NCI-H460 (cell line): ENCODE results near the gene HBS1L. TPM values are rescaled to one million over a fixed set of nuclear protein-coding genes. Genes with fewer than 3 reads are reported as not detected.

Experiments
- DNase-seq: peaks from one replicate; pipeline ENCODE4 v3.0.0-alpha.2; 2016; ENCODE audit warnings: low read depth; ENCODE audit errors: extremely low read depth
- total RNA-seq: library from RNA; depleted of rRNA; stranded (reverse); fragments of >200 nt; shearing (Covaris generic); gene quantifications from 2 replicates; pipeline ENCODE4 v1.2.3, GENCODE V29; 2014

Gene HBS1L
- total RNA-seq, 1 experiment from 2014 or later: 85.5 TPM

DNA sequence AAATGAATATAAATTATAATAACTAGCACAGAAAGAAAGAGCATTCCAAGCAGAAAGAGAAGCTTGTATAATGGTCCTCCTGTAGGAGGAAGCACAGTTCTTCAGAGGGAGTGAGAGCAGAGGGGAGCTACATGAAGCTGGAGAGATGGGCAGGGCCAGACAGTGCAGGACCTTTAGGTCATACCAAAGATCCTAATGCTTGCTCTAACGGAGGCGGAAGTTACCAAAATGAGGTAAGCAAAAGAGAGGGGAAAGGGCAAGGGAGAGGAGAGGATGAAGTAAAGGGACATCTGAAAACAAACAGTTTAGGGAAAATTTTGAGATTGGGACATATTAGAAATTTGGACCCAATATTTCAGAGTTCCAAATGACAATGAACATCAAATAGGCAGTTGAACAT, 50.2 kb downstream of the HBS1L start:
- DNase-seq: no peak

DNA sequence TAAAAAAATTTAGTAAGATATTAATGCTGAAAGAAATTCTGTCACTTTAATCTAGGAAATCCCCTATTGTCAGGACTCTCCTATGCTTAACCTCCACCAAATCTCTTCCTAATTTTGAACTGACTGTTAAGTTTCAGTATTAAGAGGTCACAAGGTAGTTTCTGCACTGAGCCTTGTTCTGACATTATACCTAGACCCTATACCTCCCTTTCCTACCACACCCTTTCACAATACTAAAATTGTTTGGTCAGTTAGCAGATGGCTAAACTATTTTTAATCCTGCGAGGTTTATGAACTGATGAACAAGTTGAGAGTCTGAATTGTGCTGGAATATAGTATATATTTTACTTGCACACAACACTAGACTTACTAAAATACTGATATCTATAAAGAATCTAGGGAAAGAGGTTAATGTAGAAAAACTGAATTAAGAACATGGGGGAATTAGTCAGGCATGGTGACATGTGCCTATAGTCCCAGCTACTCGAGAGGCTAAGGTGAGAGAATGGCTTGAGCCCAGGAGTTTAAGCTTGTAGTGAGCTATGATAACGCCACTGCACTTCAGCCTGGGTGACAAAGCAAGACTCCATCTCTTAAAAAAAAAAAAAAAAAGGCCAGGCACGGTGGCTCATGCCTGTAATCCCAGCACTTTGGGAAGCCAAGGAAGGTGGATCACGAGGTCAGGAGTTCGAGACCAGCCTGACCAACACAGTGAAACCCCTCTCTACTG, 51.5 kb downstream of the HBS1L start:
- DNase-seq: no peak

DNA sequence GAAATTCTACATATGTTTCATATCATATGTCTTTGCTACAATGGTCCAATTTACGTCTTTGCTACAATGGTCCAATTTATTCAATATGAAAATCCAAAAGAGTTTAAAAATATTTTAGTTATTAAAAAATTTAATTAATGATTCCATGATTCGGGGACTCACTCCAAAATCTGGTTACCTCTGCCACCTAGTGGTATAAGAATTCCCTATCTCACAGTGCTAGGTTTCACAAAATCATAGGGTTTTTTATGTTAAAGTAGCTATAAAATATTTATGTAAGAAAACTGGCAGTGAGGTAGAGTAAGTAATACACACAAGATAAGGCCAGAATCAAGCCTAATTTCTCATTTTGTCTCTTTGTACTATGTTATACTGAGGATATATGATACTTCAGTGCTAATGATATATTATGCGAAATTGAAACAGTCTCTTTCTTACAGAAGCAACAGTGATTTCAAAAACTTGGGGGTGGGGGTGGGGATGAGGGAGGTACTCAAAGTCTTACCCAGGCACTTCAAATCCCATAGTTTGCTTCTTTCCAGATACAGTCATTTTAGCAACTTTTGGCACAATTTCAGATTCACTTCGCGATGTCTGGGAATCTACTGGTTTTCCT, 52.3 kb downstream of the HBS1L start:
- DNase-seq: peak; percentile 0

DNA sequence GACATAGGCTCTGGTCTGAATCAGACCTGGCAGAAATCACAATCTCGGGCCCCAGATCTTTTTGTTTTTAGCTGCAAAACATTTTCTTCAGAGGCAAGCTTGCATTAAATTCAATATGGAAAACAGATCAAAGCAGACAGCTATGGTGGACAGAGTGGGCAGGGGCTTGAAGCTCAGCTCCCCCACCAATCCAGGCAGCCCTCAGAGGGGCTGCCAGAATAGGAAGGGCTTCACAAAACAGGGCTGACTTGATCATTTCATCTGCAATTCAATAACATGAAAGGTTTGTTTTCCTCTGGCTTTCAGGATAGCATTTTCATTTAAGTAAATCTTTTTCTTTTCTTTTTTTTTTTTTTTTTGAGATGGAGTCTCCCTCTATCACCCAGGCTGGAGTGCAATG, 55.5 kb downstream of the HBS1L start:
- no peak for DNase-seq

DNA sequence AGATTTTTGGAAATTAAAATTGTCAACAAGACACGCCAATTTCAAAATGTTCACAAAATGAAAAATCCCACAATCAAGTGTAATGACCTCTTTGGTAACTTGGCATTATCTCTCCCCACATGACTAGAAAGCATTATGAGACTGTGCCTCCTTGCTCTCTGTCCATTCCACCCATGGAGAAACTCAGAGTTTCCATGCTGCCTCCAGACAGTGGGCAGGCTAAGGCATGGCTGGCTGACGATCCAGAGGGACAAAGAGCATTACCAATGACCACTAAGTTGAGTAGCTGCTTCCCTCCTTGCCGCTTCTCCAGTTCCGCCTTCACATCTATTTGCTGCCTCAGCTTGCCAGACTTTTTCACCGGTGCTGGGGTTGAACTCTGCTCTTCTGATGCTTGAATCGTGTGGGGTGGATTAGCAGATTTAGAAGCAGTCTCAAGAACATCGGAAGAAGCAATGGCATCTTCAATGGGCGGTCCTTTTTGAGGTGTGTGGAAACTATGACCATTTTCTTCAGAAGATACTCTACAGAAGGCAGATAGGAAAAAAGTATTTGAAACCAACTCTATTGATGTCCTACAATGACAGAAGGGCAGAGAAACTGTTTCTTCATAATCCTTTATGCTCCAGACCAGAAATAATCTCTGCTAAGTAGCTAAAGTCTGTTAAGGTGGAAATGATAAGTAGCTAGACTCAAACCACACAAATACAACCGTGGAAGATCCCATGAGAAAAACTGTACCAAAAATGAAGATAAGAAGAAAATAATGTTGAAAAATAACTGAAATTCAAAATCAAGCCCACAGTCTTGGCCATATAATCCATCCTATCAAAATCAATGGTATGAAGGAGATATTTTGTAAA, 57.3 kb downstream of the HBS1L start:
- no peak for DNase-seq

DNA sequence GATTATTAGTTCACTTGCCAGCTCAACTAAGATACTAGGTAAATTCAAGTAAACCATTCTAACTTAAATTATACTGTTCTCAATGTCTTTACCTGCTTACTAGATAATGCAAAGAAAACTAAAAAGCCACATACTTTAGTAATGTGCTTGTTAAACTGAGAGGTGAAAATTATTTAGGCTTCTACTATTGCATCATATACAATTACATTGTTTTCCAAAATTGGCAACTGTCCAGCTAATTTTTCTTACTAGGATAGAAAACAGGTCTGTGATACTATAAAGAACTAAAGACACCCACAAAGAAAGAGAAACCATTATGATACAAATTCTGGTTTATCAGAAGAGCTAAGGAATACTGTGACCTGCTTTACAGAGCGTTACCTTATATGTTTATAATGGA, 59.1 kb downstream of the HBS1L start:
- DNase-seq: no peak

DNA sequence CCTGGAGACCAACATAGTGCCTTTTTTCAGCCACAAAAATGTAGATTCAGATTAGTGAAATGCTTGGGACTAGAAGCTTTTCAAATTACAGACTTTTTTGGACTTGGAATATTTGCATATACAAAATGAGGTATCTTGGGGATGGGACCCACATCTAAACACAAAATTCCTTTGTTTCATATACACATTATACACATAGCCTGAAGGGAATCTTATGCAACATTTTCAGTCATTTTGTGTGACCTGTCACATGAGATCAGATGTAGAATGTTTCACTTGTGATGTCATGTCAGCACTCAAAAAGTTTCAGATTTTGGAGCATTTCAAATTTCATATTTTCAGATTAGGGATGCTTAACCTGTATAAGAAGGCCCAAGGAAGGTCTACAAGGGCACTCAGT, 60.2 kb downstream of the HBS1L start:
- DNase-seq: no peak

DNA sequence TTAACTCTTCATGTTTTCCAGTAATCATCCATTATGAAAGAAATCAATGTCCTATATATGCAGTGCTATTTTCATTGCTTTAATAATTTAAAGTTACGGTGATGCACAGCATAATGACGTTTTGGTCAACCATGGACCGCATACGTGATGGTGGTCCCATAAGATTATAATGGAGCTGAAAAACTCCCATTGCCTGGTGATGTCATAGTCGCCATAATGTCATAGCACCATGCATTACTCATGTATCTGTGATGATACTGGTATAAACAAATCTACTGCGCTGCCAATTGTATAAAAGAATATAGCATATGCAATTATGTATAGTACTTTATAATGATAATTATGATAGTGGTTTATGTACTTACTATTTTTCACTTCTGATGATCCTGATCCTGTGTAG, 62.5 kb downstream of the HBS1L start:
- no peak for DNase-seq

DNA sequence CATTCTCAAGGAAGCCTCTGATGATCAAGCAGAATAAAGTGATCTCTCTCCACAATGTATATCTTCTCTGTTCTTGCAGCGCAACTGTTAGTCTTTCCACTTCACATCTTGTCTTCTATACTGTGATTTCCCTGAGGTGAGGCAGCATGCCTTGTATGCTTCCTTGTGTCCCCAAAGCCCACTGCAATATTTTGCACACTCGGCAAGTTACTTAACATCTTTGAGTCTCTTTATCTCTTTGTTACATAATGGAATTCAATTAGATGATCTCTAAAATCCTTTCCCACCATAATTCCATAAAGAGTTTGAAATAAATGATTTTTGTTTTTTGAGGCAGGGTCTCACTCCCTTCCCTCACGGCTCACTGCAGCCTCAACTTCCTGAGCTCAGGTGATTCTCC, 64.4 kb downstream of the HBS1L start:
- DNase-seq: no peak

DNA sequence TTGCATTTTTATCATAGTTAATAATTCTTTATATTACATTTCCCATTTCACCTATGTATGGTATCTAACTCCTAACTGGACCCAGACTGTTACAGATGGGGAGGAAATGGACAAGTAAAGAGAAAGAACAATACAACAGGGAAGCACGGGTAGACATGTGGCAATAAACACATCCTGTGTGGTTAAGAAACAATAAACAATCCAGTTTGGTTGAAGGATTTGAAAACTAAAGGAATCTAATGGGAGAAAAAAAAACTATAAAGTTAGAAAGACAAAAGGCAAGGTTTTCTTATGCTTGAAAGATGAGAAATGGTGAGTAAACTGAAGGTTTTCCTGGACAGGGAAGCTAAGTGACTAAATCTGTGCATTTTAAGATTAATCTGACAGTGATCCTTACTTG, 69.8 kb downstream of the HBS1L start:
- no peak for DNase-seq

DNA sequence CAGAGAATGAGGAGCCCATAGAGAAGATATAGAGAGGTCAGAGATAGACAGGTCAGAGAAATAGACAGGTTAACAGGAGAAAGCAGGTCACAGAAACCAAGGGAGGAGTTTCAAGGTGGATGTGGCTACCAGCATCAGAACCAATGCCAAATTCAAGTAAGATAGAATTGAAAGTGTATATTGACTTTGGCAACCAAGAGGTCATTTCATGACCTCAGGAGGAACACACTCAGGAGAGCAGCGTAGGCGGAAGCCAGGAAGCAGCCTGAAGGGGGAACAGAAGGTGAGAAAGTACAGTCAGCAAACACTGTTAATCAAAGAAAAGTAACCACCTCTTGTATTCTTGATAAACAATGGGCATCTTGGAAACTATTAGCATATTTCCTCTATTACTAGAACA, 70.8 kb downstream of the HBS1L start:
- no peak for DNase-seq

DNA sequence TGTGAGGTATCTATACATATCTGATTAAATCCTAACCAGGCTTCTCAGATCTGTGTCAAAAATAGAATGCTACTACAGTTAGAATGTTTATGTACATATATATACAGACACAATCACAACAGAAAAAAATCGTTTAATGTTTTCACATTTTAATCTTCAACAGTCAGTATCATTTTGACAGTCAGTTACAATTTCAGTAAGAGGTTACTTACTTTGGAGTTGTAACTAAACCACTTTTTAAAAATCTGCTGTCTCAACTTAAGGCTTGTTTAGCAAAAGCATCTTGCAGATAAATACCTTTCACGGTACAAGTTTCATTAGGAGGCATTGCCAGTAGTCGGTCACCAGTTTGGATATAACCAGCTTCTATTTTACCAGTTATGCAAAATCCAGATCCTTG, 72.5 kb downstream of the HBS1L start:
- no peak for DNase-seq

DNA sequence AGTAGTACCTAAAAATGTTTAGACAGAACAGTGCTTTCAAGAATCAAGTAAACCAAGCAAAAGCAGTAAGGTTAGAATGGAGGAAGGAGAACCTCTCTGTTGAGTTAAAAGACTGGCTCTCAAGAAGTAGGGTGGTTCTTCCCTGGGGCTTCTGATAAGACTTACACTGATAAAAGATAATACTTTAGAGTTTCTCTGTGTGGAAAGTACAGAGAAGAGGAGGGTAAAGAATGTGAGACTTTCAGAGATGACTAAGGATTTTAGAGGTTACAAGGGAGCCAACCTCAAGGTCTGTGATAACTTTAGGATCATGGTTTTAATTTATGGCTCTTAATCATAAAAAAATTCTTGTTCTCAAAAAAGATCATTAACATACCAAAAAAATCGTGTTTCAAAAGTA, 73.8 kb downstream of the HBS1L start:
- DNase-seq: no peak

DNA sequence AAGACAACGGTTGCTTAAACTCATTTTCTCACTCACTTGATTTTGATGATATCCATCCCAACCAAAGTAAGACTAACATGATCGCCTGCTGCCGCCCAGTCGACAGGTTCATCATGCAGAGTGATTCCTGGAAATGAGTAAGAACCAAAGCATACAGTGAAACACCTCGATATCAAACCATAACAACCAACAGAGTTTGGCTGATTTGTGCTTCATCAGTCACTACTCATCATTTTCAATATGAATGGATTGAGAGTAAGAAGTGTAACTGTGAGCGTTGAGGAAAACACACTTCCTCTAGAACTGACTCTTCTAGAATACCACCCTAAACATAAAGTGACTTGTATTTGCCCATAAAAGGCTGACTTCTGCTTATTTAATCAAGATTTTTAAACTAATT, 75.5 kb downstream of the HBS1L start:
- DNase-seq: no peak

DNA sequence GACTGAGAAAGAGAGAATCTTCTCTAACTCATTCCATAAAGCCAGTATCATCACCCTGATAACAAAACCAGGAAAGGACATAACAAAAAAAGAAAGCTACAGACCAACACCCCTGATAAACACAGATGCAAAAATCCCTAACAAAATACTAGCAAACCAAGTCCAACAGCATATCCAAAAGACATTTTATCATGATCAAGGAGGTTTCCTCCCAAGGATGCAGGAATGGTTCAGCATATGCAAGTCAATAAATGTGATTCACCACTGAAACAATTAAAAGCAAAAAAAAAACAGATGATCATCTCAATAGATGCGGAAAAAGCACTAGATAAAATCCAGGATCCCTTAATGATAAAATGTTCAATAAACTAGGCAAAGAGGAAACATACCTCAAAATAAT, 80.3 kb downstream of the HBS1L start:
- DNase-seq: no peak

DNA sequence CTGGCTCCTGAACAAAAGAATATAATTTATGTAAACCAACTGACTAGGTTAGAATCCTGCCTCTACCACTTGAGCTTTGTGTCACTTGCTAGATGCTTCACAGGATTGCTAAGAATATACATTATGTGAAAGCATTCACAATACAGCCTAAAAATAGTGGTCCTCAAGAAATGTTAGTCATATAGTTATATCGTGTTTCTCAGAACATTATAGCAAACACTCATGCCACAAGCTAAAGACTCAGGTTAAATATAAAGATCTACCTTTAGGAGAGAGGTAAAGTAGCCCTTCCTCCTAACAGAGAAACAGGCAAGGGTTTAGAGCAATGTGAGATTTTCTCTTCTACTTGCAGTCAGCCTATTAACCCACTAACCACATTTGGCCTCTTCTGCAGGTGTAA, 86.9 kb downstream of the HBS1L start:
- no peak for DNase-seq

DNA sequence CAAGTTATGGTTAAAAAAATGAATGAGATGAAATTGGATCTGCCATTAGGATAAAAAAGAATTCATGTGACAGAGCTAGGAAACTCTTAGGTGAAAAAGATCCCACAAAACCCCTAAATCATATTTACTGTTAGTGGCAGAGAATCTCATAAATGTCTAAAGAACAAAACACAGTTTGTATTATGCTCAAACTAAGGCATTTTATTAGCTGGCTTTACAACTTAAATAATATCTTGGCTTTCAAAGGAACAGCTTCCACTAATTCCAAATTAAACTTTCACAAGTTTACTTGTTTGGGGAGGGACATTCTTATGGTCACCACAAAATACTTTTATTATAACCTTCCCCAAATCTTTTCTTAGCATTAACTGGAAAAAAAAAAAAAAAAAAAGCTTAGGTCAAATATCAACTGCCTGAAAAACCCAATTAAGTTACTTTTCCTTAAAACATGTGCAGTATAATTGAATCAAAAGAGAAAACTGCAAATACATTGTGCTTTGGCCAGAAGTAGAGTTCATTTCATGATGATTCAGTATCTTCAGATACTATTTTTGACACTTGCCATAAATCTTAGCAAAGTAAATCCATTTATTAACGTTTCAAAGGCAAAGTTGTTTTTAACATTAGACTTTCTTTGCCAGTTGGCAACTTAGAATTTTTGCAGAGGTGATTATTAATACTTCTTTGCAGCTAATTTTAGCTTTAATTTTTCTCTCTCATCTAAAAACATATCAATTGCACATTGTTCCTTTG, 90.0 kb downstream of the HBS1L start:
- no peak for DNase-seq

DNA sequence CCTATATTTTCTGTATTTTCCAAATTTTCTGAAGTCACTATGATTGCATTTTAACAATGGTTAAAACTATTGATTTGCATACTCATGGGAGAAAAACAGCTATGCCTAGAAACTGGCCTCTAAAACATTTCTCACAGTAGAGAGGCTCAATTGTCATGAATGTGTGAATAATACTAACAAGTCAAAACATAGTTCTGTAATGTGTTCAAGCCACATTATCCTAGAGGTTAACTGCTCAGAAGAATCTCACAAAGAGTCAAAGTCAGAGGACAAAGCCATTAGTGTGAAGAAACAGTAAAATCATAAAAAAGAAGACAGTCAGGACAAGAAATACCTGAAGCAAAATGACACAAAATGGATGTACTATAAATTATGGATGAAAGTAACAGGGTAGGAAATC, 92.2 kb downstream of the HBS1L start:
- no peak for DNase-seq

DNA sequence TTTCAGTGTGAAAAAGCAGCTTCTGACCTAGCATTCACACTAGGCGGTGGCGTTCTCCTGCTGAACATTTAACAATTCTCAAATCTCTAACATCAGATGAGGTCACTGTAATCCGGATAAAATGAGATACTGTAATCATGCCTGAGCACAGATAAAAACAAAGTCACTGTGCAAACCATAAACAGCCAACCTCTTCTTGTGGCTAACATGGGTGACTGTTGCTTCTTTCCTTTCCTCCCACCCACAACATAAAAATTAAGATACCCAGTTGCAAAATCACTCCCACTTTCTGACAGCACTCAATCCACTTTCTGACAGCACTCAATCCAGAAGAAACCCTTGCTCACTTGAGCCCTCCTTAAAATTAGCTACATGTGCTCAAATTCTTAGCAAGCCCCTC, 93.3 kb downstream of the HBS1L start:
- DNase-seq: no peak

DNA sequence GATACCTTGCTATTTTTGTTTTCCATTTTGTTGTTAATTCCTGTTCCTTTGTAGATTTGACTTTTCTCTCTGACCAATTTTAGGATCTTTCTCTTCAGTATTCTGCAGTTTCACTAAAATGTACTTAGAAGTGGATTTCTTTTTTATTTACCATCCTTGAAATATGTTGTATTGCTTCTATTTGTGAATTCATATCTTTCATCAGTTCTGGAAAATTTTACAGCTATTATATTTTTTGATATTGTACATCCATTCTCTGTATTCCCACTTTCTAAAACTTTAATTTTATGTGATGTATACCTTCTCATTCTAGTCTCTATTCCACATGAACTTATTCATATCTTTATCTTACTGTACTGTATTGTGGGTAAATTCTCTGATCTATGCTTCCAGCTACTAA, 95.0 kb downstream of the HBS1L start:
- DNase-seq: no peak

DNA sequence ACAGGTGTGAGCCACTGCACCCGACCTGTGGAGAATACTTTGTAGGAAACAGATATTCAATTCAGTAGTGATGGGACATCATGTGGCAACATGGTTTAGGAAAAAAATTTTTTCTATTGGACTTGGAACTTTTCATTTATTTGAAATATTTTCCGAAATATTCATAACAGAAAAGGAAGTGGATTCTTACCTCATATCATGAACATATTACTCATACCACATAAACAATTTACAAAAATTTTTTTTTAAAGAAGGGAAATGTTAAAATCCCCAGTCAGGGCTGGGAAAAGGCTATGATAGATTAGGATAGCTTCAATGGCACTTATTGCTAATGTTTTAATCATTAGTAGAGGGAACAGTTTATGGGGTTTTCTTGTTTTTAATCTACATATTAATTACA, 97.9 kb downstream of the HBS1L start:
- DNase-seq: no peak
